H9 (cell line): ENCODE results near the gene PRR20G. TPM values are rescaled to one million over a fixed set of nuclear protein-coding genes. Genes with fewer than 3 reads are reported as not detected.

ENCODE experiments used
- DNase-seq: peaks from one replicate; pipeline ENCODE4 v3.0.0-alpha.2; 2017
- H2AFZ ChIP-seq: one replicate; pipeline ENCODE4 v1.6.1; 2013; ENCODE audit warnings: mild to moderate bottlenecking, low read length, control low read depth, moderate library complexity
- H2AK5ac ChIP-seq: 2 replicates; pipeline ENCODE4 v1.6.1; 2013; ENCODE audit warnings: low read length, control low read depth, mixed read lengths; ENCODE audit not compliant: insufficient read length
- H2BK120ac ChIP-seq: one replicate; pipeline ENCODE4 v1.6.1; 2013; ENCODE audit warnings: low read depth, mild to moderate bottlenecking, low read length, control low read depth, inconsistent platforms; ENCODE audit not compliant: poor library complexity, severe bottlenecking
- H2BK12ac ChIP-seq: 2 replicates; pipeline ENCODE4 v1.6.1; 2013; ENCODE audit warnings: low read length, control low read depth, mixed read lengths, low read depth; ENCODE audit not compliant: insufficient read length
- H2BK15ac ChIP-seq: 2 replicates; pipeline ENCODE4 v1.6.1; 2013; ENCODE audit warnings: low read depth, low read length, control low read depth
- H2BK20ac ChIP-seq: one replicate; pipeline ENCODE4 v1.6.1; 2013; ENCODE audit warnings: low read depth, mild to moderate bottlenecking, low read length, control low read depth, inconsistent platforms; ENCODE audit not compliant: poor library complexity, severe bottlenecking
- H2BK5ac ChIP-seq: 2 replicates; pipeline ENCODE4 v1.6.1; 2013; ENCODE audit warnings: low read length, control low read depth, mixed read lengths; ENCODE audit not compliant: insufficient read length
- H3K14ac ChIP-seq: 2 replicates; pipeline ENCODE4 v1.6.1; 2013; ENCODE audit warnings: low read length, control low read depth; ENCODE audit not compliant: insufficient read depth
- H3K18ac ChIP-seq: 2 replicates; pipeline ENCODE4 v1.6.1; 2013; ENCODE audit warnings: low read depth, mild to moderate bottlenecking, mixed read lengths, low read length, control low read depth; ENCODE audit not compliant: insufficient read length
- H3K23ac ChIP-seq: 2 replicates; pipeline ENCODE4 v1.6.1; 2013; ENCODE audit warnings: low read length, control low read depth, mixed read lengths, low read depth; ENCODE audit not compliant: insufficient read length
- H3K23me2 ChIP-seq: 2 replicates; pipeline ENCODE4 v1.6.1; 2013; ENCODE audit warnings: low read depth, mild to moderate bottlenecking, mixed read lengths, low read length, control low read depth; ENCODE audit not compliant: insufficient read length, poor library complexity, severe bottlenecking
- H3K27ac ChIP-seq: 2 replicates; pipeline ENCODE4 v1.5.1; 2013; ENCODE audit warnings: low read length, control low read depth, mixed read lengths, low read depth; ENCODE audit not compliant: insufficient read length
- H3K27me3 ChIP-seq: 2 replicates; pipeline ENCODE4 v1.6.1; 2013; ENCODE audit warnings: low read length, control low read depth, inconsistent platforms; ENCODE audit not compliant: insufficient read depth
- H3K4ac ChIP-seq: 2 replicates; pipeline ENCODE4 v1.6.1; 2013; ENCODE audit warnings: low read depth, mild to moderate bottlenecking, control low read depth, inconsistent platforms, low read length, moderate library complexity
- H3K4me1 ChIP-seq: 2 replicates; pipeline ENCODE4 v1.6.1; 2013; ENCODE audit warnings: low read length, control low read depth, inconsistent platforms; ENCODE audit not compliant: insufficient read depth
- H3K4me2 ChIP-seq: 2 replicates; pipeline ENCODE4 v1.6.1; 2013; ENCODE audit warnings: low read length, control low read depth, mixed read lengths; ENCODE audit not compliant: insufficient read length, insufficient read depth
- H3K56ac ChIP-seq: 2 replicates; pipeline ENCODE4 v1.6.1; 2013; ENCODE audit warnings: low read depth, mild to moderate bottlenecking, mixed read lengths, low read length, control low read depth; ENCODE audit not compliant: insufficient read length
- H3K79me1 ChIP-seq: 2 replicates; pipeline ENCODE4 v1.6.1; 2013; ENCODE audit warnings: low read depth, mild to moderate bottlenecking, moderate library complexity, low read length, control low read depth, inconsistent platforms; ENCODE audit not compliant: insufficient read depth, poor library complexity, severe bottlenecking
- H3K79me2 ChIP-seq: 2 replicates; pipeline ENCODE4 v1.6.1; 2013; ENCODE audit warnings: low read length, control low read depth, inconsistent platforms; ENCODE audit not compliant: insufficient read depth
- H3K9ac ChIP-seq: 2 replicates; pipeline ENCODE4 v1.6.1; 2013; ENCODE audit warnings: low read length, control low read depth, mixed read lengths; ENCODE audit not compliant: insufficient read length; ENCODE audit errors: extremely low read depth
- H3K9me3 ChIP-seq: one replicate; pipeline ENCODE4 v1.6.1; 2013; ENCODE audit warnings: low read depth, low read length, inconsistent platforms; ENCODE audit not compliant: control insufficient read depth
- H3T11ph ChIP-seq: one replicate; pipeline ENCODE4 v1.6.1; 2013; ENCODE audit warnings: mild to moderate bottlenecking, low read length, control low read depth, inconsistent platforms
- H4K20me1 ChIP-seq: one replicate; pipeline ENCODE4 v1.6.1; 2013; ENCODE audit not compliant: control insufficient read depth, insufficient read length, insufficient read depth
- H4K5ac ChIP-seq: 2 replicates; pipeline ENCODE4 v1.6.1; 2013; ENCODE audit warnings: low read depth, mild to moderate bottlenecking, mixed read lengths, low read length, control low read depth; ENCODE audit not compliant: insufficient read length
- H4K8ac ChIP-seq: replicated peaks from 2 replicates; pipeline ENCODE4 v1.6.1; 2013; ENCODE audit warnings: low read length, control low read depth, mixed read lengths, low read depth; ENCODE audit not compliant: insufficient read length
- H4K91ac ChIP-seq: 2 replicates; pipeline ENCODE4 v1.6.1; 2013; ENCODE audit warnings: low read depth, mild to moderate bottlenecking, moderate library complexity, mixed read lengths, low read length, control low read depth; ENCODE audit not compliant: insufficient read length
- H3K27ac Mint-ChIP-seq, 3 experiments: 2 replicates in 2 of 3; 3 replicates in 1 of 3; pipeline ENCODE4 v1.8.0; 2020 to 2021; ENCODE audit warnings: mixed read lengths in 3 of 3, mild to moderate bottlenecking in 1 of 3, moderate library complexity in 1 of 3
- H3K27me3 Mint-ChIP-seq: 2 replicates; pipeline ENCODE4 v1.8.0; 2021; ENCODE audit warnings: low read depth, mild to moderate bottlenecking, moderate library complexity, mixed read lengths
- H3K36me3 Mint-ChIP-seq, 3 experiments: 2 replicates in 2 of 3; 3 replicates in 1 of 3; pipeline ENCODE4 v1.8.0; 2020 to 2021; ENCODE audit warnings: low read depth in 3 of 3, mixed read lengths in 3 of 3; ENCODE audit not compliant: insufficient read depth in 1 of 3
- H3K4me1 Mint-ChIP-seq, 2 experiments: 2 replicates each; pipeline ENCODE4 v1.8.0; 2020; ENCODE audit warnings: mixed read lengths in 2 of 2
- H3K4me3 Mint-ChIP-seq, 2 experiments: 2 replicates in 1 of 2; 3 replicates in 1 of 2; pipeline ENCODE4 v1.8.0; 2020 to 2021; ENCODE audit warnings: mild to moderate bottlenecking in 2 of 2, mixed read lengths in 2 of 2, moderate library complexity in 1 of 2
- H3K9me3 Mint-ChIP-seq, 2 experiments: 2 replicates in 1 of 2; 3 replicates in 1 of 2; pipeline ENCODE4 v1.8.0; 2020; ENCODE audit warnings: mild to moderate bottlenecking in 2 of 2, mixed read lengths in 2 of 2, moderate library complexity in 1 of 2
- WGBS: extraction: QIAGEN DNeasy Blood & Tissue Kit; methylation state at CpG from one replicate; pipeline ENCODE4 v1.1.7; 2013; ENCODE audit warnings: missing lambda C conversion rate, low lambda C conversion rate, mixed read lengths; ENCODE audit not compliant: insufficient read length; ENCODE audit errors: extremely low coverage; 5-methylcytosine and 5-hydroxymethylcytosine counted together
- total RNA-seq: library from RNA; stranded (reverse); gene quantifications from 2 replicates; pipeline ENCODE4 v1.2.1, GENCODE V29; 2021
- TF ChIP-seq, protein P1 (sequence below): fragments of 200-600 bp; sonication (generic); conservative IDR thresholded peaks from 3 replicates; pipeline ENCODE4 v1.8.0; 2021; ENCODE audit warnings: antibody characterized with exemption, mild to moderate bottlenecking

The PRR20G gene
- total RNA-seq, 1 experiment from 2014 or later, result 0.35 TPM

DNA sequence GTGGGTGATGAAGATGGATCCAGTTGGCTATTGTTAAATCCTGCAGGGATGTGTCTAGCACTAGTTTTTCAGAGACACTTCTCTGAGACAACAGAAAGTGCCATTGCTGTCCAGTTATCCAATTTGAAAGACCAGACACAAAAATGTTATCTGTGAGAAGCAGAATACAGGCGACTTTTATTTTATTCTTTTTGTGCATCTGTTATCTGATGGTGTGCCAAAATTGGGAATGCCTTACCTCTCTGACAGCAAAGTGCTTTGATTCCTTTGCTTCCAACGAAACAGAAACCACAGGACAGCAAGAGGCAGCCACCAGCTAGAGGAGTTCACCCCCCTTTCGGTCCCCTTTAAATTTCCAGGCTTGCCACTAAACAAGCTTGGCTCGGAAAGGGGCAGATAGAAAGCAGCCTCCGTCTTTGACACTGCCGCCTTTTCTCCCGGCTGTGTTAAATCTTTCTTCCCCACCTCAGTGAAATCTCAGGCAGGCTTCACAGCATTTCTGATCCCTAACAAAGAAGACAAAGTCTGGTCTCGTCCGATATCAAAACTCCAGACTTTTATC lies 17.7 kb upstream of the PRR20G start:
- Histone ChIP-seq H4K5ac (no peak overlapping the region), H3K9ac (no peak overlapping the region), H3K14ac (no peak overlapping the region; the same call in 1 of the 2 replicates), H3K4ac (no peak overlapping the region), H3K56ac (no peak overlapping the region), H2BK5ac (no peak overlapping the region), H3K18ac (no peak overlapping the region), H4K91ac (no peak overlapping the region), H2BK15ac (no peak overlapping the region), H4K8ac (no peak overlapping the region), H3K4me2 (no peak overlapping the region), H3T11ph (no peak overlapping the region), H2AFZ (no peak overlapping the region), H3K27me3 (no peaks in the 10 kb centered on the region), H2BK20ac (no peak overlapping the region), H2BK120ac (no peak overlapping the region), H3K23ac (no peak overlapping the region), H3K27ac (no peak overlapping the region), H2BK12ac (no peak overlapping the region), H3K79me1 (no peaks in the 10 kb centered on the region), H3K79me2 (no peaks in the 10 kb centered on the region), H2AK5ac (no peak overlapping the region), H3K9me3 (no peaks in the 10 kb centered on the region), H4K20me1 (no peaks in the 10 kb centered on the region), H3K23me2 (no peaks in the 10 kb centered on the region), H3K4me1 (no peaks in the 10 kb centered on the region)
- DNase-seq, result no peak
- Mint-ChIP-seq H3K27ac (no peak overlapping the region), H3K27me3 (peaks cover 36% of the 10 kb centered on the region), H3K9me3 (peaks cover 3 to 4% of the 10 kb centered on the region in 2 experiments; a peak in 4 of 5 replicates), H3K36me3 (no peaks in the 10 kb centered on the region; a peak in 1 of 7 replicates), H3K4me3 (no peak overlapping the region), H3K4me1 (peaks cover 6 to 7% of the 10 kb centered on the region in 2 experiments; a peak in 3 of 4 replicates)
- no CpG with 5 or more reads among the region's 9 CpGs for WGBS
- TF ChIP-seq, protein P1, sequence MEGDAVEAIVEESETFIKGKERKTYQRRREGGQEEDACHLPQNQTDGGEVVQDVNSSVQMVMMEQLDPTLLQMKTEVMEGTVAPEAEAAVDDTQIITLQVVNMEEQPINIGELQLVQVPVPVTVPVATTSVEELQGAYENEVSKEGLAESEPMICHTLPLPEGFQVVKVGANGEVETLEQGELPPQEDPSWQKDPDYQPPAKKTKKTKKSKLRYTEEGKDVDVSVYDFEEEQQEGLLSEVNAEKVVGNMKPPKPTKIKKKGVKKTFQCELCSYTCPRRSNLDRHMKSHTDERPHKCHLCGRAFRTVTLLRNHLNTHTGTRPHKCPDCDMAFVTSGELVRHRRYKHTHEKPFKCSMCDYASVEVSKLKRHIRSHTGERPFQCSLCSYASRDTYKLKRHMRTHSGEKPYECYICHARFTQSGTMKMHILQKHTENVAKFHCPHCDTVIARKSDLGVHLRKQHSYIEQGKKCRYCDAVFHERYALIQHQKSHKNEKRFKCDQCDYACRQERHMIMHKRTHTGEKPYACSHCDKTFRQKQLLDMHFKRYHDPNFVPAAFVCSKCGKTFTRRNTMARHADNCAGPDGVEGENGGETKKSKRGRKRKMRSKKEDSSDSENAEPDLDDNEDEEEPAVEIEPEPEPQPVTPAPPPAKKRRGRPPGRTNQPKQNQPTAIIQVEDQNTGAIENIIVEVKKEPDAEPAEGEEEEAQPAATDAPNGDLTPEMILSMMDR, result no peak
